NCI-H146 (cell line): ENCODE measurements around the gene LIF.

Source experiments
- DNase-seq: peaks from one replicate; lab custom pipeline; 2025; lab: John Stamatoyannopoulos, UW

The LIF gene

DNA sequence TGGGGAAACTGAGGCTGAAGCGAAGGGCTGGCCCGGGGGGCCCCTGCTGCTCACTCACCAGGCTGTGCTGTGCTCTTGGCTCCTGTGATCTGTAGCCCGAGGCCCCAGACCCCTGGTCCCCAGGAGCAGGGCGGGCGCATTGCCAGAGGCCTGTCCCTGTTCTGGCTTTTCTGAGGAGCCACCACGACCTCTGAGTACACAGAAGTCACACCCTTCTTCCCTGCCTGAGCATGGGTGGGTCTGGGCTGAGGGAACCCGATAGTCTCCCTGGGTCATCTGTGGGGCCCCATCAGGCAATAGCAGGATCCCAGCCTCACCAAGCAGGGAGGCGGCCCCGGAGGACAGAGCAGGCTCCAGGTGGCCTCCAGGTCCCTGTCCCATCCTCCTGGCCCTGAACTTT, 37.6 kb upstream of the LIF start:
- DNase-seq, result no peak

DNA sequence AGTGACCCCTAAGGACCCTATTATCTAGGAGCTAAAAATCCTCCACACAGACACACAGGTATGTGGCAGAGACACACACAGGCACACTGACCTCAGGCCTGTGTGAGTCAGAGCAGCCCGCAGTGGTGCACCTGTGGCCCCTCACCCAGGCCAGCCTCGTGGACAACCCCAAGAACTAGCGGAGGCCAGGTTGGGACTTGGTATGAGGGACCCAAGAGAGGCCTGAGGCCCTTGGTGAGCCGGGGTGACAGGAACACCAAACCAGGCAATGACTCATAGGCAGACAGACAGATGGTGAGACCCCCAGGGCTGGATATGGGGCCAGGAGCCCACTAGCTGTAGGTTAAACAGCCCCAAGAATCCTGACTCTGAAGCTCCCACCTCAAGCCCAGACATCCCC, 36.8 kb upstream of the LIF start:
- DNase-seq, result no peak

DNA sequence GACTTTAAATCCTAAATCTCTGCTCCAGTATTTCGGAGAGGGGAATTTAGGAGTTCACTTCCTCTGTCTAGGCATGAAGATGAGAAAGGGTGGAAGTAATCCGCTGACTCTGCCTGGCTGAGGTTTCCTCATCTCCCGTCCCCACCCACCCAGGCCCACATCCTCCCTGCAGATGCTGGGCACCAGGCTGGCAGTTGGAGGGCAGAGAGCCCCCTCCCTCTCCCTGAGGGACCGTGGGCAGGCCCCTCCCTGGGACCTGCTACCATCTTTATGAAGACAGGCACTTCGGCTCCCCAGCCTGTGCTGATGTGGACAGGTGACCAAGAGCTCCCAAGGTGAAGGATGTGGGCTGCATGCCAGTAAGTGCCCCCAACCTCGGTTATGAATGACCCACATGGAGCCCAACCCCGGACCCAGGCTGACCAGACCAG, 36.1 kb upstream of the LIF start:
- DNase-seq, result no peak

DNA sequence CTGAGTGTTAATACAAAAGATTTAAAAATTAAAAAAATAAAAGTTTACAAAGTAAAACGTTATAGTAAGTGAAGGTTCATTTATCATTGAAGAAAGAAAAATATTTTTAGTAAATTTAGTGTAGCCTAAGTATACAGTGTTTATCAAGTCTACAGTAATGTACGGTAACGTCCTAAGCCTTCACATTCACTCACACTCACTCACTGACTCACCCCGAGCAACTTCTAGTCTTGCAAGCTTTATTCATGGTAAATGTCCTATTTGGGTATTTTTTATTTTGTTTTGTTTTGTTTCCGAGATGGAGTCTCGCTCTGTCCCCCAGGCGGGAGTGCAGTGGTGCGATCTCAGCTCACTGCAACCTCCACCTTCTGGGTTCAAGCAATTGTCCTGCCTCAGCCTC, 33.9 kb upstream of the LIF start:
- DNase-seq, result no peak

DNA sequence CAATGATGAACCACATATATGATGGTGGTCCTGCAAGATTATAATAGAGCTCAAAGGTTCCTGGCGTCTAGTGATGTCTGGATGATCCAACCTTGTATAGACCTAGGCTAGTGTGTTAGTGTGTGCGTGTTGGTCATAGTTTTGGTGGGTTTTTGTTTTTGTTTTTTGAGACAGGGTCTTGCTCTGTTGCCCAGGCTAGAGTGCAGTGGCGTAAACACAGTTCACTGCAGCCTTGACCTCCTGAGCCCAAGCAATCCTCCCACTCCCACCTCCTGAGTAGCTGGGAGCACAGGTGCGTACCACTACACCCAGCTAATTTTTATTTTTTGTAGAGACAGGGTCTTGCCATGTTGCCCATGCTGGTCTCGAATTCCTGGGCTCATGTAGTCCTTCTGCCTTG, 33.4 kb upstream of the LIF start:
- no peak for DNase-seq

DNA sequence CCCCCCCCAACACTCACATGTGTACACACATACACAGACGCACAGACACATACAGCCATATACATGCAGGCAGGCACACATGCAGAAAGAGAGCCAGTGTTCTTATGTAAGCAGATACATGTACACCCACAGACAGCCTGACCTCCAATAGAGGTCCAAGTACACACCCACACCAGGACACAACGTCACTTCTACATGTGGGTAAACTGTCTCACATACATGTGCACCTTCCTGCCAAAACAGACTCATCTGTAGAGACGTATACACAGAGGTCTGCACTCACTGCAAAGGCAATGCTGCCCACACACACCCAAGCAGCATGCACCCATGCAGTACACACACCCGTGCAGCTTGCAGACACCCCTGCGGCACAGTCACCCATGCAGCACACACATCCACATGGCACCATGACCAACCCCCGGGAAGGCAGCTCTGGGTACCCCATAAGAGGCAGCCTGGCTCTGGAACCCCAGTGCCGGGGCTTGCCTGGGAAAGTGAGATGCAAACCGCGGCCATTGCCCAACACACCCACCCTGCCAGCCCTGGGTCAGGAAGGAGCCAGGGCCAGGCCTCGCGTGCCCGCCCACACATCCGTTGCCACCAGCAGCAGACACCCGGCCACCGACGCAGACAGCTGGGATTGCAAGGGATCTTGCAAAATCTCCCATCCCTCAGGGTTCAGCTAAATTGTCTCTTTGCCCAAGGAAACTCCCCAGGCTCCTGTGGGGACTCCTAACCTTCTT, 32.7 kb upstream of the LIF start:
- no peak for DNase-seq

DNA sequence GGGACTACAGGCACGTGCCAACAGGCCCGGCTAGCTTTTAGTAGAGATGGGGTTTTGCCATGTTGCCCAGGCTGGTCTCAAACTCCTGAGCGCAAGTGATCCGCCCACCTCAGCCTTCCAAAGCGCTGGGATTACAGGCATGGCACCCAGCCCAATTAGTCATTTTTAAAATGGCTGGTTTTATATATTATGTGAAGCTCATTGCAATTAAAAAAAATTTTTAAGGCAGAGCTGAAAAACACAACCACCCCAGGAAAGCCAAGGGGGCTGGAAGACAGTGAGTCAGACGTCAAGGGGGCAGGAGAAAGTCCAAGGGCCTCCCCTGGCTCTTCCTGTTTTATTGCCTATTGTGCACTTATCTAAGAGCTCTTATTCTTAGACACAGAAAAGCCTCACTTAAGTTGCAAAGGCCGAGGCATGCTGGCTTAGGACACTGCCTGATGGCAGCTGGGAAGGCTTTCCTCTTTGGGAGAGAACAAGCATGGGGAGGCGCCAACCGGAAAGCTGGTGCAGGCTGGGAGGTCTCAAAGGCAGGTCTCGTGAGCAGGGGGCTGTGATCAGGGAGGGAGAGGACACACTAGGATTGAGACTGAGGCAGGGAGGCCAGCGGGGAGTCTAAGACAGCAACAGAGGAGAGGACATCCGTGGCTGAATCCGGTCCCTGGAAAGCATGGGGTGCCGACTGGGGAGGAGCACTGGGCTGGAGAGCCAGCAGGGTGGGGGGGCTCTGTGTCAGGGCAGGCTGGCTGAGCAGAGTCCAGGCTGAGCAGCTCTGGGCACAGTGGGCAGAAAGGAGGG, 31.2 kb upstream of the LIF start:
- DNase-seq, result no peak

DNA sequence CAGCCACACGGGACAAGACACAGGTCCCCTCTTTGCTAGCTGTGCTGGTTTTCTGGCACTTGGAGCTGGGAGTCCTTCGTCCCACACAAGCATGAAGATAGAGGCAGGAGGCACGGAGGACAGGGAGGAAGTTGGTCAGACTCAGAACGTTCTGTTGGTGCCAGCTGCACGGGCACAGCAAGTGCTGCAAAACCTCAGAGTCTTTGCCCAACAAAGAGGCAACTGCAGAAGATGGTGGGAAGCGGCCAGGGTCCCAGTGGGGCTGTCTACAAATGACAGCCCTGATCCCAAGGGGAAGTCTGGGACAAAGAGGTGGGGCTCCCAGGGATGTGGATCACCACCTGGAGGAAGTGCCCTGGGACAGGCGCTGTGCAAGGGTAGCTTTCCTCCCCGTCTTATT, 29.5 kb upstream of the LIF start:
- DNase-seq, result no peak

DNA sequence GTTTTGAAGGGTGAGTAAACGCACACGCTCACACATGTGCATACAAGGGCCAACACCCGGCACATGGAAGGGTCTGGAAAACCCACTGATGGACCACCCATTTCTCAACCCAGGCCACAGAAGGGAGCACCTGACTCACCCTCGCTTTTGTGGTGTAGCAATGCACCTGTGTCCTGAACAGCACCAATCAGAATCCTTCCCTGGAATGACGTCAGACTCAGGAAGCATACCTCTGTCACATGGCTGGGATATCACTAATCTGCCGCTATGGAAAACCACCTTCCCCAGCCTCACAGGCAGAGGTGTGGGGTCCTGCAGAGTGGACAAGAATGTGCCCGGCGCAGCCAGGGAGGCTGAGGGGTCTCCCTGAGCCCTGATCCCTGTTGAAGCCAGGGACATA, 29.1 kb upstream of the LIF start:
- no peak for DNase-seq

DNA sequence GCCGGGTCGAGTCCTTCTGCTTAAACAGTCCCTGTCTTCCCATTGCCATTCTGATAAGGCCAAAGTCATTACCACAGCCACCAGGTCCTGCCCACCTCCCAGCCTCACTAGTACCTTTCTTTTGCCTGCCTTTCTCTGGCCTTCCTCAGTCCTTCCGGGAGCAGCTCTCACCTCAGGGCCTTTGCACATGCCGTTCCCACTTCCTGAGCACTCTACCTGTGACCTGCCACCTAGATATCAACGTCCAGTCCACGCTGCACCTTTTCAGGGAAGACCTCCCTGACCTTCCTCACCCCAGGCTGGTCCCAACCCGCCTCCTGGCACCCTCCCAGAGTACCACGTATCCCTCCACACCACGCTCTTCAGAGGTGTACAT, 27.9 kb upstream of the LIF start:
- no peak for DNase-seq

DNA sequence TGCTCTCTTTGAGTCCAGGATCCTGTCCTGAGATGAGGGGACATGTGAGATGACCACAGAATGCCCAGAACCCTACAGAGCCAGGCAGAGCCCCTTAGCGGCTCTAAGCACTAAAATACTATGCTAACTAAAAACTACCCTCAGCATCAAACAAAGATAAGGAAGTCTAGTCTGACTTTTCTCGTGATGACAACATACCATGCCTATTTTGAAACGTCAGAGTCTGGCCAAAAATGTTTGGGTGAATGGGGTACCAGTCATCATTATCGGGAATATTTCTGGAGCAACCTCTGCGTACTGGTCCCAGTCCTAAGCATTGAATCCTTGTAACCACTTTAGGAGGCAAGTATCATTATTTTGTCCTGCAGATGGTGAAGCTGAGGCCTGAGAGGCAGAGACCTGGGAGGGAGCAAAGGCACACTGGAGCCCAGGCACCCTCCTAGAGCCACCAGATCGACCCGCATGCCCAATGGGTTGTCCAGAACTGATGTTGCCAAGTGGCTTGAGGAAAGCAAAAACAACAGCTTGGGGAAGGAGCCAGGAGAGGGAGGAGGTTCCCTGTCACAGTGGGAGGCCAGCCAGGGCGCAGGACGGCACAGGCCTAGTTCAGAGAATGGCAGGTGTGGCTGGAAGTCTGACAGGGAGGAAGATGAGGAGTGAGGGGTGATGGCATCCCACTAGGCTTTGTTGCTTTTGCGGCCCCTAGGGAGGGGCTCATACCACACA, 27.3 kb upstream of the LIF start:
- DNase-seq, result no peak

DNA sequence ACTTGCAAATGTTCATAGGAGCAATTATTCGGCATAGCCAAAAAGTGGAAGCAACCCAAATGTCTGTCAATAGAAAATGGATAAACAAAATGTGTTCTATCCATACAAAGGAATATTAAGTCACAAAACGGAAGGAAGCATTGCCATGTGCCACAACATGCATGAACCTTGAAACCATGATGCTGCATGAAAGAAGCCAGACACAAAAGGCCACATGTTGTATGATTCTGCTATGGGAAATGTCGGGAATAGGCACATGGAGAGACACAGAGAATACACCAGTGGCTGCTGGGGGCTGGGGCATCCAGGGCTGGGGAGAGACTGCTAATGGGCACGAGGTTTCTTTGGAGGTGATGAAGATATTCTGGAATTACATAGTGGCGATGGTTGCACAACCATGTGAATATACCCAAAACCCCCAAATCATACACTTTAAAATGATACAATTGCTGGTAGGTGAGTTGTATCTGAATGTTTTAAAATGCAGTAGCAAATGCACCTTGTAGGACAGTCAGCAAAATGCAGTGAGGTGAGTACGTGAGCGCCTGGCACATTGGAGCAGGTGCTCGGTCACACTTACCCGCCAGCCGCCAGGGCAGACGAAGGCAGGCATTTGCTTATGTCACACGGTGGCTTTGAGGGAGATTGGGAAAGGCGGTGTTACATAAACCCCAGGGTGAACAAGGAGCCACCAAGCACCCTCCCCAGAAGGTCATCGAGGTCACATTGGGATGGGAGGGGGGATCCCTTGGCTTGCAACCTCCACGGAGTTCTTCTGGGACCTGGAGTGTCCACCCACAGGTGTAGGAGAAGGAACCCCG, 26.4 kb upstream of the LIF start:
- no peak for DNase-seq

DNA sequence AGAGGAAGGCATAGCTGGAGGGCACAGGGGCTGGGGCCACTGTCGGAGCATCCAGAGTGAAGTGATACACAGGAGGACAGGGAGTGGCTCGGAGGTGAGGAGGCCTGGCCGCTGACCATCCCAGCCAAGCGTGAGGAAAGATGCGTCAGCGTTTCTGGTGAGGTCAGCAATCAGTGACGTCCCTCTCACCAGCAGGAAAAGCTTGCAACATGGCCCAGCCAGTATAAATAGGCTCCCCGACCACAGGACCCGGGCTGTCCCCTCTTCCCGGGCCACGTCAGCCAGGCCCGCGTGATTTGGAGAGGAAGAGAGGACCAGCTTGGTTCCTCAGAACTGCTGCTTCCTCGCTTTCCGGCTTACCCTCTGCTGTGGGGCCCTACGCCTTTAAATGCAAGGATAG, 24.3 kb upstream of the LIF start:
- no peak for DNase-seq

DNA sequence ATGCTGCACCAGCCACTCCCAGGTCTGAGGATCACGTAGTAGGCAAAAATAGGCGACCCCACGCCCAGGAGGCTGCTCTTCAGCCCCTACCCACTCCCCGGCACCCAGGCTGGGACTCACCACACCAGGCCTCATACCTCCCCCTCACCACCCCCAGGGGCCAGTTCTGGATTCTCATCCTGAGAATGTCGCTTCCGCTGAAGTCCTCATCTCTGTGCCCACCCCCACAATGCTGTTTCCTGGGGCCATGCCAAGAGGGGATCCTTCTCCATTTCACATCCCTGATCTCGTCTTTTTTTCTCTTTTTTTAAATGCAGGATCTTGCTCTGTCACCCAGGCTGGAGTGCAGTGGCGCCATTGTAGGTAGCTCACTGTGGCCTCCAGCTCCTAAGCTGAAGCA, 21.8 kb upstream of the LIF start:
- no peak for DNase-seq

DNA sequence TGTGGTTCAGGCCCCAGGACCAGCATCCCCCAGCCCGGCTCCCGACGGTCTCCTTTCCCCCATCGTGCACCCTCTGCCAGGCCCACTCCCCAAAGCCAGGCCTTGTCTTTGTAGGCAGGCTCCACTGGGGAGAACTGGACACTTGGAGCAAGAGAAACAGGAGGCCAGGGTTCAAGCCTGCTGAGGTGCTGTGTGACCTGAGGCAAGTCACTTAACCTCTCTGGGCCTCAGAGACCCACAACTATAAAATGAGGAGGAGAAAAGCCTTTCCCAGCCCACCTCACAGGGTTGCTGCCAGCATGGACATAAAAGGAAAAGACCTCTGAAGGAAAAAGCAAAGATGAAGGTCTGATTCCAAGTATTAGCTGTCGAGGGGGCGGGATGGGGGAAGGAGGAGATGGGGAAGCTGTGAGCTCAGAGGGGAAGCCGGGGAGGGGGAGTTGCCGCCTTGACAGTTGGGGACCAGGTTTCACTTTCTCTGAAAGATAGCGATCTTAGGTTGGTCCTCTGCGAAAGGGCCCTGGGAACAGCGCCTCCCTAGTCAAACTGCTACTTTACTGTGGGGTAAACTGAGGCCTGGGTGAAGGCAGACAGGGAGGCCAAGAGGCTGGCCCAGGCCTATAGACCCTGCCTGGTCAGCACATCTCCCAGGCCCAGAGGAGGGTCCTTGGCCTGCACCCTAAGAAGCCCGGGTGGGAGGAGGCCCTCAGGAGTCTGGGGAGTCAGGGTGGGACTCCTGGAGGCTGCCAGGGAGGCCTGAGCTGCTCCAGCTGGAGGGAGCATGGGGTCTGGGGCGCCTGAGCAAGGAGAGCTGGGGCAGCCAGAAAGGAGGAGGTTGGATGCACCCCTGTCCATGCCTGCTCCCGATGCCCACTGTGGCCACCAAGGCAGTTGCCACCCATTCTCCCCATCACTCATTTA, 21.1 kb upstream of the LIF start:
- DNase-seq, result no peak

DNA sequence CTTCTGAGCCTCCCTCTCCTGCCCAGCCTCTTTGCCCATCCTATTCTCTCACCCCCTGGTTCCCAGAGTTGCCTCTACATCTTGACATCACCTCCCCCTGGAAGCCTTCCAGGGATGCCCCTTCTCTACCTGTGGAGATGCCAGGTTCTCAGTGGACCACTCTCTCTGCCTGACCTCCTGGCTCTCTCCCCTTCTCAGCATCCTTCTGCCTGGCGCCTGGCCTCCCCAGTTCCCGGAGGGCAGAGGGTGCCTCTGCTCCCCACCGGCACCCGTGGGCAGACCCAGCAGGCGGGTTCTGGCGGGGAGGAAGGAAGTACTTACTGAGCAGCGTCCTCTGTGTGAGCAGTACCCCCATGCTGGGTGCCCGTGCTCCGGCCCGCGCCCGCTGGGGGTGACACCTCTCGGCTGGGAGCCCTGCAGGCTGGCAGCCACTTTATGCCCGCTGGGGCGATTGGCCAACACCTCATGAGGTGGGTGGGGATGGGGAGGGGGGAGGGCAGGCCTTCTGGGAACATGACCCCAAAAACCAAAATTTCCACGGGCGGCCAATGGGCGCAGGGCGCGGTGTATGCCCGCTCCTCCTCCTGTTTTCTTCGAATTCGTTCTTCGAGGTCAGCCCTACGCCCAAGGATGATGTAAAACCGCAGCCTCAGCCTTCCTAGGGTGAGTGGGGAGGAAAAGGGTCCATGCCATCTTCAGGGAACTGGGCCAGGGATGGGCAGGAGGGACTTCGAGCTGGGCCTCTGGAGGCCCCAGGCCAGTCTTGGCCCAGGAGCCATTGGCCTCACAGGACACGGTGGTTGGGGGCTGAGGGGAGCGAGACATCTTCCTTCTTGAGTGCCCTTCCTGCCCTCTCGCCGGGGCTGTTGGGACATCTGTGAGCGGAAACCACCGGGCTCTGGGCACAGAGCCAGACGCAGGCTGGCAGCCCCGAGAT, 20.2 kb upstream of the LIF start, which contains the start of gene OSM:
Gene OSM, minus strand, starts transcription at position 407 of the 937 bp plus-strand sequence. Its CDS starts 52 bp downstream, at position 355.
- DNase-seq, result no peak

DNA sequence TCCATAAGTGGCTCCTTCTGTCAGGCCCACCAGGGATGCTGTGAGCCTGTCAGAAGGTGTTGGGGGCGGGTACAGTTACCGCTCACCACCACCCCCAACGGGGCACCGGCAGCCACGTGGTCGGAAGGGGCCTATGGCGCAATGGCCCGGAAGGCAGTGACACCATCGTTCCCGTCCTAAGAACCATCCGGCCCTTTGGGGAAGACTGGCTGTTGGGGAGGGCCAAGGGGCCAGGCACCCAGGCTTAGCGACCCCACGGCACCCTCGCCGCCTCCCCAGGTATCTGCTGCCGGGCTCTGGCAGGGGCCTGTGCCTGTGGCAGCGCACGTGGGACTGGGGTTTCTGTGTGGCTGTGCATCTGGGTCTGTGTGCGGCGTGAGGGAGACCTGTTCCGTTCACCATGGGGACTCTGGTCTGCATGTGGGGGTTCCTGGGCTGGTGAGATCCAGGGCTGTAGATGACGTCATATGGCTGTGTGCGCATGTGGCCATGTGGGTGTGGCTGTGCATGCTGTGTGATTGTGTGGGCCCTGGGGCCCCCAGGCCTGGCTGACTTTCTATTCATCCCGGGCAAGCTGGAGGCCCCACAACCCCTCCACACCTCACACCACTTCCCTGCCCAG, 19.4 kb upstream of the LIF start:
- no peak for DNase-seq

DNA sequence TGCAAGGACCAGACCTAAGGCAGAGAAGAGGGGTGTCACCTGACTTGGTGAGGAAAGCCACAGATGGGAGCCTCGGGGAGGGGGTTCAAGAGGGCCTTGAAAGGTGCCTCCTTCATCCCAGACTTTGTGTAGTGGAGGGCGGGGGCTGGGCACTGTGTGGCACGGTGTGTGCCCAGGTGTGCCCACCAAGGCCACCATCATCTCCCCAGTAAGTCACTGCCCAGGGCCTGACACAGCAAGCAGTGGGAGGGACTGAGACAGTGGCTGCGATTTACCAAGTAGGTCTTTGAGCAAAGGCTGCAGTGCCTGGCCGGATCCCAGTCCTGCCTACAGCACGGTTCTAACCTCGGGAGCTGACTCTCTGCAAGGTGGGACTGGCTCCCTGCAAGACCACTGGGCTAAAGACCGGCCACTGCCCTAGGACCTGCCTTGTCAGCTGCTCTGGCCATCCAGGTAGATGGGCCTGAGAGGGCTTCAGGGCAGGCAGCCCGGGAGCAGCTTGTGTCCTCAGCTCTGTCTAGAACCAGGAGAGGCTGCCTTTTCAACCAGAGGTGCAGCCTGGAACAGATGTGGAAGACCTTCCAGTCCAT, 18.7 kb upstream of the LIF start:
- no peak for DNase-seq

DNA sequence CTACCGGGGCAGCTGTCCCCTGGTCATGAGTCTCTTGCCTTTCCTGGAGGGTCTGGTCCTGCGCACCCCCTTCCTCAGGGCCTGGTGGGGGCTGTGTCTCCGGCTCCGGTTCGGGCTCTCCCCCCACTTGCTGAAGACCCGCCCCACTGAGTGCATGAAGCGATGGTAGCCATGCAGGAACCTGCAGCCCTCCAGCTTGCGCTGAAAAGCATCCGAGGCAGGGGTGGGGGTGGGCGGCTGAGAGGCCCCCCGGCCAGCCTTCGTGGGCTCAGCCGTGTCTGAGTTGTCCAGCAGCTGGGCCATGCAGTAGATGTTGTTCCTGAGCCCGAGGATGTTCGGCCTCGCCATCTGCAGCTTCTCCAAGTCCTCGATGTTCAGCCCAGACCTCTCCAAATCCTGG, 17.3 kb upstream of the LIF start:
- no peak for DNase-seq
